Measurements from ENCODE around the gene OR1B1.

DNA sequence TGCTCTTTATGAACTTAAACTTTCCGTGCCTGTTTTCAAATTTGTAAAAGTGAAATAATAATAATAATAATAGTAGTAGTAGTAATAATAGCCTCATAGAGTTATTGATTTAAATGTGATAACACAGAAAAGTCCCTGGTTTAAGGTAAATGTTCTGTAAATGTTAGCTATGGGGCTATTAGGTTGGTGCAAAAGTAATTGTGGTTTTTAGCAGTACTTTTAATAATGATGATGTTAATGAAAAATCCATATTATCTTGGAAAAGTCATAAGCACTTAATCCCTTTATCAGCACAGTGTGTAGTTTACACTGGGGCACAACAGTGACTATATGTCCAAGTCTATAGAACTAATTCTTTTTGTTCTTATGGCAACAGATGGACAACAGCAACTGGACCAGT is 43.1 kb downstream of the OR1B1 start, which contains the start of gene OR1Q1:
- TF ChIP-seq EZH2phosphoT487 (IDR thresholded peaks at IDR 0.05; ENCODE audit: low read depth, severe bottlenecking, unreplicated experiment) (no peak), EZH2 (IDR thresholded peaks at IDR 0.05; ENCODE audit: borderline replicate concordance) (no peak)
- TF ChIP-seq, protein P1, sequence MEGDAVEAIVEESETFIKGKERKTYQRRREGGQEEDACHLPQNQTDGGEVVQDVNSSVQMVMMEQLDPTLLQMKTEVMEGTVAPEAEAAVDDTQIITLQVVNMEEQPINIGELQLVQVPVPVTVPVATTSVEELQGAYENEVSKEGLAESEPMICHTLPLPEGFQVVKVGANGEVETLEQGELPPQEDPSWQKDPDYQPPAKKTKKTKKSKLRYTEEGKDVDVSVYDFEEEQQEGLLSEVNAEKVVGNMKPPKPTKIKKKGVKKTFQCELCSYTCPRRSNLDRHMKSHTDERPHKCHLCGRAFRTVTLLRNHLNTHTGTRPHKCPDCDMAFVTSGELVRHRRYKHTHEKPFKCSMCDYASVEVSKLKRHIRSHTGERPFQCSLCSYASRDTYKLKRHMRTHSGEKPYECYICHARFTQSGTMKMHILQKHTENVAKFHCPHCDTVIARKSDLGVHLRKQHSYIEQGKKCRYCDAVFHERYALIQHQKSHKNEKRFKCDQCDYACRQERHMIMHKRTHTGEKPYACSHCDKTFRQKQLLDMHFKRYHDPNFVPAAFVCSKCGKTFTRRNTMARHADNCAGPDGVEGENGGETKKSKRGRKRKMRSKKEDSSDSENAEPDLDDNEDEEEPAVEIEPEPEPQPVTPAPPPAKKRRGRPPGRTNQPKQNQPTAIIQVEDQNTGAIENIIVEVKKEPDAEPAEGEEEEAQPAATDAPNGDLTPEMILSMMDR (IDR thresholded peaks at IDR 0.05; ENCODE audit: poor library complexity), result no peak

Measured in hepatocyte (in vitro differentiated cells).